ENCODE data around the gene PITPNM3.

Gene PITPNM3

DNA sequence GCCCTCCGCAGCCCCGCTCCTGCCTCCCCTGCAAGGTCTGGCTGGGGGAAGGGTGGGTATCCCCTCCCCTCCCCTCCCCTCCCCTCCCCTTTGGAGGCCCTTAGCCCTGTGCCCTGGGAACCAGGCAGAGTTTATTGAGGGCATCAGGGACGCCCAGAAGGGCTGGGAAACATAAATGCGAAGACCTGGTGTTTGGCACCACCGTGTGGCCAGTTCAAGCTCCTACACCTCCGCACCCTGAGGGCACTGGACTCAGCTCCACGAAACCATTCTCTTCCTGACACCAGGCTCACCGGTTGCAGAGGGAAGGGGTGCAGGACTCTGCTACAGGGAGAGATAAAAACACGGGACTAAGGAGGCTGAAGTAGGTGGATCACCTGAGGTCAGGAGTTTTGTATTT lies 120.4 kb downstream of the PITPNM3 start:
- DNase-seq, result peak; percentile 52

GRCh38 chr17:6435051-6435450 lies 121.3 kb downstream of the PITPNM3 start, which contains the start of gene AIPL1:
Gene AIPL1, minus strand, starts transcription at chr17:6435121. Its CDS starts 17 bp downstream, at chr17:6435104.
- DNase-seq, result no peak

DNA sequence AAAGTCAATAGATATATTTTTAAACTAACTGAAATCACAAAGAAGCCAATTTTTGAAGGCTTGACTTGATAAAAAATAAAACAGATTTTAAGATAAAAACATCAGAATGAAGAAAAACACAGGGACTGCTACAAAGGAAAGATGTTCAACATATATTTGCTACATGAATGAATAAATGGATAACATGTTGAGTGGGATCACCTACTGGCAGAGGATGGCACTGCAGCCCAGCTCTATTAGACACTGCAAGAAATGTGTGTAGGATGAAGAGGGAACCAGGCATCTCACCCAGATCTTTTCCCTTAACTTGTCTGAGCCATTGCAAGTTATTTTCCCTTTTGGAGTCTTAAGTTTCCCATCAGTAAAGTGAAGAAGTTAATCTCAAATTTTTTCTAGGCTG lies 125.6 kb downstream of the PITPNM3 start:
- no peak for DNase-seq

DNA sequence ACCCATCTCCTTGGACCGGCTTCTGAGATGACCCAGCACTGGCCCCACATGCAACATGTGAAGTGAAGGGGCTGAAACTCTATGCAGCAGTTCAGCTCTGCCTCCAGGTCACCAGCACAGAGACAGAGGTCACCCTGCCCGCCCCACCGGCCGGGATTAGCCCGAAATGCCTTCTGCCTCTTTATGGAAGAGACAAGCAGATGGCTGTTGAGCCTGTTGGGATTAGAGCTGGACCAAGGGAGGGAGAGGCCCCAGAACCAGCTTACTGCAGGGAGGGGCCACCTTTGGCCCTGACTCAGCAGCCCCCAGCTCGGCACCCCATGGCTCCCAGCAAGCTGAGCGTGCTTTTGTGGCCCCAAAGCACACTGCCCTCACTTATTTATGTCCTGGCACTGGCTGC lies 127.1 kb downstream of the PITPNM3 start:
- DNase-seq, result no peak

GRCh38 chr17:6428207-6428965 lies 128.0 kb downstream of the PITPNM3 start:
- DNase-seq, result no peak

DNA sequence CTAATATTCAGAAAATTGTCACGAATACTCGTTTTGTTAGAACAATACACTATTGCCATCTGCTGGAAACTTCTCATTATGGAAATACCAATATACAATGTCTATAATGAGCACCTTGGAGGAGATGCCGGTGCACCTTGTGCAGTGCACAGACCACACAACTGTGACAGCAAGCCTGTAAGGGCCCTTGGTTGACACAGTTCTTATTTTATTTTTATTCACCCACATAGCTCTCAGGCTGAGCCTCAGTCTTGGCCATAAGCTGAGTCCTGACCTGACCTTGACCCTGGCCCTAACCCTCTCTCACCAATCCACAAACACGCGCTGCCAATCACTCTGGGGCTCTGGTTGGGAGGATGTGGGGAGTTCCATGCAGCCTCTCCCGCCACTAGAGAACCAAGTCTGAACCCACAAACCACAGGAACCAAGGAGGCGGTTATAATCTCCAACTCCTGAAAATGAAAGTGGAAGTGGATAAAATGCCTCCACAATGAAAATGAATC lies 129.0 kb downstream of the PITPNM3 start:
- DNase-seq, result peak; percentile 37

GRCh38 chr17:6426356-6427101 lies 129.8 kb downstream of the PITPNM3 start:
- DNase-seq, result no peak

DNA sequence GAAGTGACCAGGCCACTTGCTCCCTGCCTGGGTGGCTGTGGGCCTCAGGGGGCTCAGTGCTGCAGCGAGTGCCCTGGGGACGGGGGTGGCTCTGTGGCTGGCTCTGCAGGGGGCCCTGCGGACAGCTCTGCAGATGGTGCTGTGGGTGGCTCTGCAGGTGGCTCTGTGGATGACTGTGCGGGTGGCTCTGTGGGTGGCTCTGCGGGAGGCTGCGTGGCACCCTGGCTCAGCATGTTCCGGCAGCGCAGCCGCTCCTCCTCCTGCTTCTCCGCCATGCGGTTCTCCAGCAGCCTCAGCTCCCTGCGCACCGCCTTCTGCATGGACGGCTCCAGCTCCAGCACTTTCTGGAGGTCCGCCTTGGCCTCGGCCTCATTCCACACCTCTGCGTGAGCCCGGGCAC lies 130.9 kb downstream of the PITPNM3 start:
- DNase-seq, result no peak

GRCh38 chr17:6423931-6424330 lies 132.4 kb downstream of the PITPNM3 start:
- DNase-seq, result no peak

GRCh38 chr17:6422654-6423241 lies 133.6 kb downstream of the PITPNM3 start:
- DNase-seq, result no peak

DNA sequence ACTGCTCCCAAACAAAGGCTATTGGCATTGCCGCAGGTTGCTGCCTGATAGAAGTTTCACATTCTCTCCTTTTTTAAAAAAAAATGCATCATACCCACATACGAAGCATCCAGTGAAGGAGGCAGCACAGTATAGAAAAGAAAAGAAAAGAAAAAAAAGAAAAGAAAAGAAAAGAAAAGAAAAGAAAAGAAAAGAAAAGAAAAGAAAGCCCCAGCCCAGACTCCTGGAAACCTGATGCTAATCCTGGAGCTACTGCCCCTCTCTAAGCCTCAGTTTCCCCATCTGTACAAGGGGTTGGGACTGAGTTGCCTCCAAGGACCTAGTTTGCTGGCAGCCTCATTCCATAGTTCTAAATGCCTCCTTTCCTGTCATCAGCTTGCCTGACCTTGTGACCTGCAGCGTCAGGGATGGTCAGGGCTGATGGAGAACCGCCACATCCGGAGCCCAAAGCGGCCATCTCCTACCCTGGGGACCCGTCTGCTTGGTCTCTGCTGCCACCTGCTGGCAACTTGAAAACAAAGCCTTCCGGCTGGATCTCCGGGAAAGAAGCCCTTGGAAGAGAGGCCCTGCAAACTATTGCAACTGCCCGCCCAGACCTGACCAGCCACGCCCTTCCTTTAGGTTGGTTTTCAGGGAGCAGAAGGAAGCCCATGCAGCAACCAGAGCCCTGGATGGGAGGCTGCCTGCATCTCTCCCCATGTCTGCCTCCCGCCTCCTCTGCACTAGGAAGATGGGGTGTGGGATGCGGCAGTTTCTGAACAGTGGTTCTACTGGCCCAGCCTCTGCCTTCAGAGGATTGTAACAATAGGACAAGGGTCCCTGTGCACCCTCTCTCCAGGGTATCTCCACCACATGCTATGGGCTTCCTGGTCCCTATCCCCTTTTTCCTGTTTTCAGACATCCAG lies 134.4 kb downstream of the PITPNM3 start:
- peak; percentile 67 for DNase-seq

DNA sequence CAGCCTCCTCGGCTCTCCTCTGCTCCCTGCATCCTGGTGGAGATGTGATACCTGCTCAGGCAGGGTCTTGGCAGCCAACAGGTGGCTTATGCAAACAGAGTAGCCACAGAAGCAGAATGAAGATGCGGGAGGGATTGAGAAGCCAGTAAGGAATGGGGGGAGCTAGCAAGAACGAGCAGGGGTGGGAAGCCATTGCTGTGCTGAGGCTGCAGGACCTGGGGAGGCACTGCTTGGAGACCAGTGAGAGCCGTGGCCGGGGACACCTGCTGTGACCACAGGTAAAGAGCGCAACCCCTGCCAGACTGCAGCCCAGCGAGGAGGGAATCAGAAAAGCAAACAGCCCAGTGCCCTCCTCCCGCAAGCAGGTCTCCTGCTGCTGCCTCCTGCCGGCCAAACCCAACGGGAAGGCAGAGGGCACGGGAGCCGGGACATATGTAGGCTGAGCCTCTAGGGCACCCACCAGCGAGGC lies 136.1 kb downstream of the PITPNM3 start:
- no peak for DNase-seq

- no peak for DNase-seq
Observed at GRCh38 chr17:6415616-6416015, 140.7 kb downstream of the PITPNM3 start.

DNA sequence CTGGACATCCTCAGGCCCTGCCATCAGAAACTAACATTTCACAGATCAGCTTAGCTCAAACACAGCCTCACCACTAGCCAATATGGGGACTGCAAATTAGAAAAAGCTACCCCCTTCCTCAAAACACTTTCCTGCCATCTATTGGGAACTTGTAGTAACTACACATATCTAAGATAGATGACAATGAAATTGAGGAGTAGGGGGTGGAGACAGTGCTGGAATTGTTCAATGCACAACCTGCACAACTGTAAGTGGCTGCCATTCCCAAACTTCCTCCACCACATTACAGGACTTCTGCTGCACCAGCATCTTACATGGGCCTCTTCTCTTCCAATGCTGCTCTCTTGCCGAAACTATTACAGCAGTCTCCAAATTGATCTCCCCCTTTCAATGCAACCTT lies 143.3 kb downstream of the PITPNM3 start:
- DNase-seq, result peak; percentile 41

- DNase-seq, result no peak
Observed at GRCh38 chr17:6408735-6409134, 147.6 kb downstream of the PITPNM3 start.

- DNase-seq, result no peak
Observed at GRCh38 chr17:6408276-6408675, 148.1 kb downstream of the PITPNM3 start.

- DNase-seq, result peak; percentile 52
Observed at GRCh38 chr17:6402258-6402657, 154.1 kb downstream of the PITPNM3 start.
